Natural killer cell (primary cell): ENCODE data around the gene PRPF18. TPM values are rescaled to one million over a fixed set of nuclear protein-coding genes. Genes with fewer than 3 reads are reported as not detected.
"Not testable (repeated sequence)": the region's sequence is repeated elsewhere in the genome, so short reads cannot be mapped to it uniquely, and the experiment has no call there.

Source experiments
- ATAC-seq, 3 donors: fragments of 150-1000 bp in 2 of 3; fragments of 200-7000 bp in 1 of 3; cut with Tn5 transposase; 1 replicate in 1 of 3; 2 replicates in 2 of 3; pipeline ENCODE4 v1.10.0; 2021; ENCODE audit warnings: mild to moderate bottlenecking in 2 of 3, moderate library complexity in 2 of 3
- DNase-seq, 2 donors: peaks; one replicate each; pipeline versions ENCODE4 v3.0.0 to v3.0.0-alpha.2; 2013 to 2021; ENCODE audit warnings: mixed read lengths in 1 of 2
- H3K27ac ChIP-seq: one replicate; pipeline ENCODE4 v1.5.1; 2013; ENCODE audit warnings: mild to moderate bottlenecking, low read length
- H3K27me3 ChIP-seq: one replicate; pipeline ENCODE4 v1.6.1; 2013; ENCODE audit warnings: low read length; ENCODE audit not compliant: control insufficient read depth, insufficient read depth
- H3K36me3 ChIP-seq: one replicate; pipeline ENCODE4 v1.6.1; 2013; ENCODE audit warnings: low read length; ENCODE audit not compliant: control insufficient read depth, insufficient read depth
- H3K4me1 ChIP-seq: one replicate; pipeline ENCODE4 v1.6.1; 2013; ENCODE audit warnings: low read length; ENCODE audit not compliant: control insufficient read depth, insufficient read depth
- H3K4me3 ChIP-seq: one replicate; pipeline ENCODE4 v1.5.1; 2013; ENCODE audit warnings: low read length
- H3K9me3 ChIP-seq: one replicate; pipeline ENCODE4 v1.6.1; 2013; ENCODE audit warnings: low read length; ENCODE audit not compliant: control insufficient read depth, insufficient read depth
- H3K27ac Mint-ChIP-seq, 2 donors: one replicate each; pipeline ENCODE4 v1.8.0; 2022; ENCODE audit warnings: mild to moderate bottlenecking in 2 of 2, mixed read lengths in 2 of 2, moderate library complexity in 1 of 2
- H3K27me3 Mint-ChIP-seq, 2 donors: one replicate each; pipeline ENCODE4 v1.8.0; 2022; ENCODE audit warnings: low read depth in 2 of 2, mixed read lengths in 2 of 2
- H3K36me3 Mint-ChIP-seq: one replicate; pipeline ENCODE4 v1.8.0; 2022; ENCODE audit warnings: mixed read lengths
- H3K4me1 Mint-ChIP-seq, 2 donors: one replicate each; pipeline ENCODE4 v1.8.0; 2022; ENCODE audit warnings: mixed read lengths in 2 of 2
- H3K4me3 Mint-ChIP-seq: one replicate; pipeline ENCODE4 v1.8.0; 2022; ENCODE audit warnings: mild to moderate bottlenecking, moderate library complexity, mixed read lengths
- H3K9me3 Mint-ChIP-seq, 2 donors: one replicate each; pipeline ENCODE4 v1.8.0; 2022; ENCODE audit warnings: mixed read lengths in 2 of 2
- CTCF ChIP-seq: fragments of 200-600 bp; IDR thresholded peaks from one replicate; pipeline ENCODE4 v1.8.0; 2022; ENCODE audit warnings: antibody characterized with exemption
- WGBS: methylation state at CpG from one replicate; pipeline ENCODE4 v1.1.7; 2013; ENCODE audit warnings: missing lambda C conversion rate; ENCODE audit not compliant: insufficient coverage; 5-methylcytosine and 5-hydroxymethylcytosine counted together
- intact Hi-C: fragments of 100-400 bp; cut with micrococcal nuclease; formaldehyde crosslinking; loops from one replicate; pipeline ENCODE4 v1.14.2; 2022
- total RNA-seq, 4 donors: library from RNA; stranded (reverse); fragments of 120-200 nt in 1 of 4; gene quantifications; one replicate each; pipeline versions ENCODE4 v1.2.3 to v1.2.4, GENCODE V29; 2013 to 2022

The PRPF18 gene, protein sequence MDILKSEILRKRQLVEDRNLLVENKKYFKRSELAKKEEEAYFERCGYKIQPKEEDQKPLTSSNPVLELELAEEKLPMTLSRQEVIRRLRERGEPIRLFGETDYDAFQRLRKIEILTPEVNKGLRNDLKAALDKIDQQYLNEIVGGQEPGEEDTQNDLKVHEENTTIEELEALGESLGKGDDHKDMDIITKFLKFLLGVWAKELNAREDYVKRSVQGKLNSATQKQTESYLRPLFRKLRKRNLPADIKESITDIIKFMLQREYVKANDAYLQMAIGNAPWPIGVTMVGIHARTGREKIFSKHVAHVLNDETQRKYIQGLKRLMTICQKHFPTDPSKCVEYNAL
- 10 to 100 TPM; 29.5 to 39.3 (median 35.1) TPM for total RNA-seq
- total RNA-seq (2013): 64.0 TPM

DNA sequence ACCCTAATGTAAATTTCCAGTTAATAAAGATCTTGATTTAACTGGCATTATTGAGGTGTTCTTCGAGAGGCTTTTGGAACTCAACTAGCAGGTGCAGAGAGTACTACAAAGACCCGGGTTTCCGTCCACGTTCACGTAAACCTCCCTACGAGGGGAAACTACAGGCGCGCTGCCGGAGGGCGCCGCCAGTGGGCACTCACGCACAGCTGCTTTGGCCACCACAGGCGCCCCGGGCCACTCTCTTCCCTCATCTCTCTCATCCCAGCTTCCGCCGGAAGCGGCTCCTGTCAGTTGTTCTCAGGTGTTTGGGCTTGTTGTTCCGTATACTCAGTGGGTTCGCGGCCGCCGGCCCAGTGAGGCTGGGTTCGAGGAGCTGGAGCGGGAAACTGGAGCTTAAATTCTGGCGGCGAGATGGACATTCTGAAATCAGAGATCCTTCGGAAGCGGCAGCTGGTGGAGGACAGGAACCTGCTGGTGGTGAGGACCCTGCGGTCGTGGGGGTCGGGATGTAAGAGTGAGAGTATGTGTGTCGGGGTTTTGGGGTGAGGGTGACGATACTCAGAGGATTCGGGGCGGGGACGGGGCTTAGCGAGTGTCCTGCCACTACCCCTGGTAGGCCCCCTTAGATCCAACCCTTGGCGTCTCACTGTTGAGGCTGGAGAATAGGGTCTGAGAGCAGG lies at the start of gene PRPF18:
TSS of gene PRPF18 (plus strand) at position 290 of the 680 bp plus-strand sequence. CDS start at position 412, 122 bp downstream.
- peak; percentile 92 to 96 for DNase-seq
- Histone ChIP-seq H3K36me3 (no peaks in the 10 kb centered on the region), H3K9me3 (no peaks in the 10 kb centered on the region), H3K27ac (peak within 1 kb of the TSS; percentile 60), H3K4me1 (peaks cover 13% of the 10 kb centered on the region), H3K27me3 (peaks cover 2% of the 10 kb centered on the region), H3K4me3 (peak within 1 kb of the TSS; percentile 96)
- Mint-ChIP-seq H3K4me3 (peak within 1 kb of the TSS; percentile 100), H3K27me3 (peaks cover 10 to 17% of the 10 kb centered on the region in 2 donors), H3K27ac (peak within 1 kb of the TSS; percentile 95 to 99), H3K4me1 (peaks cover 29 to 38% of the 10 kb centered on the region in 2 donors), H3K36me3 (no peaks in the 10 kb centered on the region), H3K9me3 (no peaks in the 10 kb centered on the region)
- intact Hi-C loops: loop anchor here (5.0 kb wide), 2 partner anchors 200 to 215 kb away; no protein-coding TSS in a partner anchor
- under 1% methylated on average over 38 of the region's 38 CpGs for WGBS
- TF ChIP-seq CTCF: peak; percentile 92
- peak; percentile 99 to 100 (median 100) for ATAC-seq

- H3K36me3 ChIP-seq, H3K4me3 ChIP-seq, H3K27ac Mint-ChIP-seq, ATAC-seq, intact Hi-C loops, H3K9me3 ChIP-seq, H3K36me3 Mint-ChIP-seq, H3K4me1 ChIP-seq, DNase-seq, H3K27me3 ChIP-seq, H3K27ac ChIP-seq, H3K4me3 Mint-ChIP-seq, H3K9me3 Mint-ChIP-seq, H3K4me1 Mint-ChIP-seq: not testable (repeated sequence)
- 81% methylated on average over 9 of the region's 9 CpGs for WGBS
- H3K27me3 Mint-ChIP-seq: peaks cover 23 to 24% of the 10 kb centered on the region in 2 donors
Measured at GRCh38 chr10:13537985-13538384, 48.8 kb upstream of the PRPF18 start.

- ATAC-seq (no peak), DNase-seq (no peak)
- Mint-ChIP-seq H3K27me3 (peaks cover 16 to 41% of the 10 kb centered on the region in 2 donors), H3K36me3 (no peaks in the 10 kb centered on the region), H3K9me3 (no peaks in the 10 kb centered on the region), H3K4me1 (no peaks in the 10 kb centered on the region), H3K27ac (no peak overlapping the region), H3K4me3 (no peak overlapping the region)
- Histone ChIP-seq H3K9me3 (no peaks in the 10 kb centered on the region), H3K27ac (no peak overlapping the region), H3K27me3 (peaks cover 6% of the 10 kb centered on the region), H3K4me3 (no peak overlapping the region), H3K36me3 (no peaks in the 10 kb centered on the region), H3K4me1 (no peaks in the 10 kb centered on the region)
- no peak for TF ChIP-seq CTCF
- 95% methylated on average over 5 of the region's 5 CpGs for WGBS
- intact Hi-C loops: no loop called here
Measured at GRCh38 chr10:13542533-13542932, 44.2 kb upstream of the PRPF18 start.

GRCh38 chr10:13550802-13551201 lies 36.0 kb upstream of the PRPF18 start:
- ATAC-seq: no peak

More at GRCh38 chr10:13550802-13551201, 36.0 kb upstream of the PRPF18 start:
- no peak overlapping the region for H3K4me3 ChIP-seq
- no peak overlapping the region for H3K27ac ChIP-seq
- Mint-ChIP-seq H3K27me3 (peaks cover 16 to 45% of the 10 kb centered on the region in 2 donors), H3K4me1 (no peaks in the 10 kb centered on the region), H3K9me3 (peaks cover 6 to 11% of the 10 kb centered on the region in 2 donors), H3K27ac (no peak overlapping the region), H3K36me3 (peaks cover 18% of the 10 kb centered on the region), H3K4me3 (no peak overlapping the region)
- 78% methylated on average over 2 of the region's 2 CpGs for WGBS
- no peak for DNase-seq
- intact Hi-C loops: no loop called here
- TF ChIP-seq CTCF: no peak
- H3K9me3 ChIP-seq: peaks cover 6% of the 10 kb centered on the region
- H3K4me1 ChIP-seq: no peaks in the 10 kb centered on the region
- no peaks in the 10 kb centered on the region for H3K36me3 ChIP-seq
- H3K27me3 ChIP-seq: peaks cover 4% of the 10 kb centered on the region
